ENCODE data around the gene CYP39A1. TPM values are rescaled to one million over a fixed set of nuclear protein-coding genes. Genes with fewer than 3 reads are reported as not detected.

CYP39A1 gene
- total and polyA plus RNA-seq, 2 experiments from 2014 or later = 1.5 to 3.5 TPM

DNA sequence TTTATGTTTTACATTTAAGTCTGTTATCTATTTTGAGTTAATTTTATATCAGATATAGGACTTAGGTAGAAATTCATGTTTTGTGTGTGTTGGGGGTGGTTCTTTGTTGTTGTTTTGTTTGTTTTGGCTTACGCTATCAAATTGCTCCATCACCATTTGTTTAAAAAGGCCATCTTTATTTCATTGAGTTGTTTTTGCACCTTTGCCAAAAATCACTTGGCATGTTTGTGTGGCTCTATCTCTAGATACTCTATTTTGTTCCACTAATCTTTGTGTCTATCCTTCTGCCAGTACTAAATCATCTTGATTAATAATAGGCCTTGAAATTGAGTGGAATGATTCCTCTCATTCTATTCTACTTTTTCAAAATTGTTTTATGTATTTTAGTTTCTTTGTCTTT, 7.4 kb downstream of the CYP39A1 start (continued):
- TF ChIP-seq, protein P1, sequence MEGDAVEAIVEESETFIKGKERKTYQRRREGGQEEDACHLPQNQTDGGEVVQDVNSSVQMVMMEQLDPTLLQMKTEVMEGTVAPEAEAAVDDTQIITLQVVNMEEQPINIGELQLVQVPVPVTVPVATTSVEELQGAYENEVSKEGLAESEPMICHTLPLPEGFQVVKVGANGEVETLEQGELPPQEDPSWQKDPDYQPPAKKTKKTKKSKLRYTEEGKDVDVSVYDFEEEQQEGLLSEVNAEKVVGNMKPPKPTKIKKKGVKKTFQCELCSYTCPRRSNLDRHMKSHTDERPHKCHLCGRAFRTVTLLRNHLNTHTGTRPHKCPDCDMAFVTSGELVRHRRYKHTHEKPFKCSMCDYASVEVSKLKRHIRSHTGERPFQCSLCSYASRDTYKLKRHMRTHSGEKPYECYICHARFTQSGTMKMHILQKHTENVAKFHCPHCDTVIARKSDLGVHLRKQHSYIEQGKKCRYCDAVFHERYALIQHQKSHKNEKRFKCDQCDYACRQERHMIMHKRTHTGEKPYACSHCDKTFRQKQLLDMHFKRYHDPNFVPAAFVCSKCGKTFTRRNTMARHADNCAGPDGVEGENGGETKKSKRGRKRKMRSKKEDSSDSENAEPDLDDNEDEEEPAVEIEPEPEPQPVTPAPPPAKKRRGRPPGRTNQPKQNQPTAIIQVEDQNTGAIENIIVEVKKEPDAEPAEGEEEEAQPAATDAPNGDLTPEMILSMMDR (conservative IDR thresholded peaks at IDR 0.05; ENCODE audit: low read depth in 2 of 2) = no peak
- TF ChIP-seq JUNB (IDR thresholded peaks at IDR 0.05; ENCODE audit: unreplicated experiment) = no peak

DNA sequence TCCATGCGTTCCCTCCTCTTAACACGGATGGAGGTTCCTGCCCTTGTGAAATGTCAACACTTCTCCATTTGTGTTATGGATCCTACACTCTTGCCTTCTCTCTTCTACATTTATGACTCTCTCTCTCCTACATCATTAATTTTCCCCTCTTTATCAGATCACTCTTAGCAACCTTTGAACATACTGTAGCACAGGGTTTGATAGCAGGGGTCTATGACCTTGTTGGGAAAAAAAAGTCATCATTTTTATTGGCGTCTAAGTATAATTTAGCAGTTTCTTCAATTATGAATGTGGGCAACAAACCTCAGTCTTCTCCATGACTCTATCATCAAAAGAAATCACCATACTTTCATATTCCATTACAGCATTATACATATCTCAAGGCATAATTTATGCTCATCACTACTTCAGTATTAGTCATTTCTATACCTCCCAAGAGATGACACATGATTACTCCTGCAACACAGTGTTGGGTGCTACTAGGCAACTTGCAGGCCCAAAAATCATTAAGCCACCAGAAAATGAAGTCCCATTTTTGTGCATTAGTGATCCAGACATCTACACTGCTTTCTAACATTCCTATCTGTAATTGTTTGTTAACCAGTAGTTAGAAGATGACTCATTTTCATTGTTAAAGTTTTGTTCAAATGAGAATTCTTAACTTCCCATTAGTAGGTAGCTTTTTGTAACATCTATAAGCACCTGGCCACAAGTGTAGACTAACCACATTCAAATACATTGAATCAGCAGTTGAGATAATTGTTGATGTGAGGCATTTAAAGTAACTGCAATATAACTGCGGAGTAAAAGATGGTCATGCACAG, 9.5 kb downstream of the CYP39A1 start:
- Mint-ChIP-seq H3K4me1 (peaks cover 6% of the 10 kb centered on the region; the same call in 2 of the 3 replicates), H3K9me3 (no peaks in the 10 kb centered on the region), H3K27me3 (ENCODE audit: insufficient read depth, low read depth, poor library complexity) (no peaks in the 10 kb centered on the region), H3K4me3 (no peak overlapping the region), H3K36me3 (ENCODE audit: low read depth) (no peaks in the 10 kb centered on the region), H3K27ac (no peak overlapping the region)
- H2AFZ ChIP-seq = no peak overlapping the region
- H3K36me3 ChIP-seq (ENCODE audit: insufficient read depth) = no peaks in the 10 kb centered on the region
- no peaks in the 10 kb centered on the region for H3K79me2 ChIP-seq (replicated peaks; ENCODE audit: insufficient read depth)
- H3K4me1 ChIP-seq (ENCODE audit: insufficient read depth) = no peaks in the 10 kb centered on the region
- no peak overlapping the region for H3K4me3 ChIP-seq
- H4K20me1 ChIP-seq (replicated peaks; ENCODE audit: insufficient read depth) = no peaks in the 10 kb centered on the region
- ATAC-seq (no peak), DNase-seq (ENCODE audit: low spot score) (no peak)
- no peak overlapping the region for H3K4me2 ChIP-seq
- no peaks in the 10 kb centered on the region for H3F3A ChIP-seq (replicated peaks; ENCODE audit: low read depth)
- H3K27me3 ChIP-seq (ENCODE audit: insufficient read depth) = no peaks in the 10 kb centered on the region
- H3K9me2 ChIP-seq (ENCODE audit: insufficient read depth) = no peaks in the 10 kb centered on the region
- no peak overlapping the region for H3K27ac ChIP-seq (ENCODE audit: low read depth)
- TF ChIP-seq JUNB (IDR thresholded peaks at IDR 0.05; ENCODE audit: unreplicated experiment) (no peak), ETS1 (IDR thresholded peaks at IDR 0.05) (no peak), CREB1 (CRISPR knock-in tag; IDR thresholded peaks at IDR 0.05; ENCODE audit: low read depth) (no peak), EZH2phosphoT487 (IDR thresholded peaks at IDR 0.05; ENCODE audit: unreplicated experiment) (no peak), STAT1 (IDR thresholded peaks at IDR 0.05; ENCODE audit: unreplicated experiment) (no peak), POLR2AphosphoS5 (IDR thresholded peaks at IDR 0.05; ENCODE audit: low read depth) (no peak), ZNF114 (CRISPR knock-in tag; IDR thresholded peaks at IDR 0.05) (no peak), EZH2 (IDR thresholded peaks at IDR 0.05; ENCODE audit: low read depth, unreplicated experiment) (no peak), NANOG (IDR thresholded peaks at IDR 0.05; ENCODE audit: borderline replicate concordance) (no peak)
- TF ChIP-seq, protein P1 (conservative IDR thresholded peaks at IDR 0.05; ENCODE audit: low read depth in 2 of 2) = no peak
- TF ChIP-seq, protein P2, sequence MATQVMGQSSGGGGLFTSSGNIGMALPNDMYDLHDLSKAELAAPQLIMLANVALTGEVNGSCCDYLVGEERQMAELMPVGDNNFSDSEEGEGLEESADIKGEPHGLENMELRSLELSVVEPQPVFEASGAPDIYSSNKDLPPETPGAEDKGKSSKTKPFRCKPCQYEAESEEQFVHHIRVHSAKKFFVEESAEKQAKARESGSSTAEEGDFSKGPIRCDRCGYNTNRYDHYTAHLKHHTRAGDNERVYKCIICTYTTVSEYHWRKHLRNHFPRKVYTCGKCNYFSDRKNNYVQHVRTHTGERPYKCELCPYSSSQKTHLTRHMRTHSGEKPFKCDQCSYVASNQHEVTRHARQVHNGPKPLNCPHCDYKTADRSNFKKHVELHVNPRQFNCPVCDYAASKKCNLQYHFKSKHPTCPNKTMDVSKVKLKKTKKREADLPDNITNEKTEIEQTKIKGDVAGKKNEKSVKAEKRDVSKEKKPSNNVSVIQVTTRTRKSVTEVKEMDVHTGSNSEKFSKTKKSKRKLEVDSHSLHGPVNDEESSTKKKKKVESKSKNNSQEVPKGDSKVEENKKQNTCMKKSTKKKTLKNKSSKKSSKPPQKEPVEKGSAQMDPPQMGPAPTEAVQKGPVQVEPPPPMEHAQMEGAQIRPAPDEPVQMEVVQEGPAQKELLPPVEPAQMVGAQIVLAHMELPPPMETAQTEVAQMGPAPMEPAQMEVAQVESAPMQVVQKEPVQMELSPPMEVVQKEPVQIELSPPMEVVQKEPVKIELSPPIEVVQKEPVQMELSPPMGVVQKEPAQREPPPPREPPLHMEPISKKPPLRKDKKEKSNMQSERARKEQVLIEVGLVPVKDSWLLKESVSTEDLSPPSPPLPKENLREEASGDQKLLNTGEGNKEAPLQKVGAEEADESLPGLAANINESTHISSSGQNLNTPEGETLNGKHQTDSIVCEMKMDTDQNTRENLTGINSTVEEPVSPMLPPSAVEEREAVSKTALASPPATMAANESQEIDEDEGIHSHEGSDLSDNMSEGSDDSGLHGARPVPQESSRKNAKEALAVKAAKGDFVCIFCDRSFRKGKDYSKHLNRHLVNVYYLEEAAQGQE (IDR thresholded peaks at IDR 0.05; ENCODE audit: unreplicated experiment) = no peak
